Panc1 (cell line): Measurements from ENCODE around the gene KRTAP15-1. TPM values are rescaled to one million over a fixed set of nuclear protein-coding genes. Genes with fewer than 3 reads are reported as not detected.

Experiments
- ATAC-seq: fragments of 200-7000 bp; cut with Tn5 transposase; 2 replicates; pipeline ENCODE4 v1.9.1; 2020; ENCODE audit warnings: mild to moderate bottlenecking, moderate library complexity
- BruUV-seq: library from RNA; stranded (reverse); fragments of 400-500 nt; replicated peaks from 2 replicates; lab custom pipeline; 2021; lab: Mats Ljungman, UMichigan
- CTCF ChIA-PET: fragments of 300-600 bp; sonication (Branson Sonifier 250); formaldehyde crosslinking; loops from one replicate; lab custom pipeline; 2022; ENCODE audit warnings: antibody characterized with exemption; lab: Charles Lee
- POLR2A ChIA-PET: fragments of 300-600 bp; sonication (Branson Sonifier 250); formaldehyde crosslinking; loops from one replicate; lab custom pipeline; 2022; ENCODE audit warnings: antibody characterized with exemption; lab: Charles Lee
- DNase-seq: peaks from one replicate; pipeline ENCODE4 v3.0.0-alpha.2; 2010; ENCODE audit warnings: low read depth, low spot score
- H3K27ac ChIP-seq: 2 replicates; pipeline ENCODE4 v1.5.1; 2011; ENCODE audit warnings: mild to moderate bottlenecking, low read length, inconsistent platforms
- H3K27me3 ChIP-seq: fragments of 200-500 bp; sonication (Bioruptor generic); 2 replicates; pipeline ENCODE4 v1.6.0; 2014; ENCODE audit warnings: low read length, inconsistent platforms; ENCODE audit not compliant: control insufficient read depth, insufficient read depth
- H3K36me3 ChIP-seq: fragments of 200-500 bp; sonication (Bioruptor generic); 2 replicates; pipeline ENCODE4 v1.5.1; 2014; ENCODE audit warnings: inconsistent platforms, mild to moderate bottlenecking, low read length, moderate library complexity; ENCODE audit not compliant: control insufficient read depth, insufficient read depth
- H3K4me1 ChIP-seq: 2 replicates; pipeline ENCODE4 v1.5.1; 2011; ENCODE audit warnings: inconsistent platforms, mild to moderate bottlenecking, low read length, moderate library complexity; ENCODE audit not compliant: control insufficient read depth, insufficient read depth
- H3K4me3 ChIP-seq, 2 experiments: 2 replicates each; pipeline ENCODE4 v1.5.1; 2011 to 2012; ENCODE audit warnings: low read depth in 2 of 2, low read length in 2 of 2, mild to moderate bottlenecking in 2 of 2, inconsistent platforms in 1 of 2, moderate library complexity in 1 of 2
- H3K9me3 ChIP-seq: fragments of 200-500 bp; sonication (Bioruptor generic); 2 replicates; pipeline ENCODE4 v1.5.1; 2014; ENCODE audit warnings: low read depth, mild to moderate bottlenecking, inconsistent platforms, low read length, moderate library complexity; ENCODE audit not compliant: control insufficient read depth, insufficient read depth
- POLR2AphosphoS5 ChIP-seq: IDR thresholded peaks from 2 replicates; pipeline ENCODE4 v1.6.1; 2012; ENCODE audit warnings: mild to moderate bottlenecking, low read depth, low read length, moderate library complexity
- SIN3A ChIP-seq: IDR thresholded peaks from 2 replicates; pipeline ENCODE4 v1.6.1; 2012; ENCODE audit warnings: low read depth, mild to moderate bottlenecking, low read length, moderate library complexity, borderline replicate concordance; ENCODE audit not compliant: insufficient read depth
- TCF7L2 ChIP-seq: IDR thresholded peaks from 2 replicates; pipeline ENCODE4 v1.6.1; 2011; ENCODE audit warnings: mild to moderate bottlenecking, low read depth, low read length, inconsistent platforms
- in situ Hi-C: cut with HindIII; loops from 2 replicates; pipeline ENCODE4 v1.10.0; 2016; ENCODE audit warnings: low sequenced_read_pairs, low pct_unique_long_range_greater_than_20kb
- intact Hi-C: fragments of 100-400 bp; cut with micrococcal nuclease; formaldehyde crosslinking; loops from one replicate; pipeline ENCODE4 v1.10.0; 2022; ENCODE audit not compliant: unreplicated experiment
- total RNA-seq: library from RNA; stranded (reverse); gene quantifications from one replicate; pipeline ENCODE4 v1.2.1, GENCODE V29; 2021; ENCODE audit not compliant: unreplicated experiment
- TF ChIP-seq, protein P1 (sequence below): fragments of 450-650 bp; IDR thresholded peaks from 2 replicates; pipeline ENCODE4 v1.5.1; 2017; ENCODE audit warnings: mild to moderate bottlenecking
- TF ChIP-seq, protein P2 (sequence below), 2 experiments: IDR thresholded peaks; 2 replicates each; pipeline ENCODE4 v1.6.1; 2011 to 2012; ENCODE audit warnings: low read depth in 2 of 2, control low read depth in 1 of 2, low read length in 1 of 2, mild to moderate bottlenecking in 1 of 2, moderate library complexity in 1 of 2; ENCODE audit not compliant: insufficient read depth in 1 of 2

The KRTAP15-1 gene
- total RNA-seq, 1 experiment from 2014 or later, result not detected

DNA sequence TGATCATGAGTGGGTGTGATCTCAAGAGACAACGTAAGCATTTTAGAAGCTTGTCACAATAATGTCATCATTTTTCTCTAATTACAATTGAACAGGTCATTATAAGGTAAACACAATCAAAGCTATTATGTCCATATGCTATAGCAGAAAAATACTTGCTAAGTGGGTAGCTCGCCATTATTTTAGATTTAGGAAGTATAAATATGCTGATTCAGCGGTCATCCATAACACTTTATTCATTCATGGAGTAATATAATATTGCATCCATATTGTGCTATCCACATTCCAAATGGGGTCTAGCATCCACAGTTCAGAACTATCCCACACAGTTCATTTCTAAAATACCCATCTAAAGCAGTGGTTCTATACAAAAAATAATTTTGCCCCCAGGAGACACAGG, 8.4 kb downstream of the KRTAP15-1 start:
- no peaks in the 10 kb centered on the region for H3K4me1 ChIP-seq
- no peak overlapping the region for H3K27ac ChIP-seq
- ChIA-PET CTCF (no interaction called here), POLR2A (no interaction called here)
- no peaks in the 10 kb centered on the region for H3K27me3 ChIP-seq
- no peak overlapping the region for H3K4me3 ChIP-seq
- intact Hi-C loops (no loop called here), in situ Hi-C loops (no loop called here)
- ATAC-seq, result no peak
- H3K9me3 ChIP-seq, result no peaks in the 10 kb centered on the region
- H3K36me3 ChIP-seq, result no peaks in the 10 kb centered on the region
- TF ChIP-seq, protein P1, sequence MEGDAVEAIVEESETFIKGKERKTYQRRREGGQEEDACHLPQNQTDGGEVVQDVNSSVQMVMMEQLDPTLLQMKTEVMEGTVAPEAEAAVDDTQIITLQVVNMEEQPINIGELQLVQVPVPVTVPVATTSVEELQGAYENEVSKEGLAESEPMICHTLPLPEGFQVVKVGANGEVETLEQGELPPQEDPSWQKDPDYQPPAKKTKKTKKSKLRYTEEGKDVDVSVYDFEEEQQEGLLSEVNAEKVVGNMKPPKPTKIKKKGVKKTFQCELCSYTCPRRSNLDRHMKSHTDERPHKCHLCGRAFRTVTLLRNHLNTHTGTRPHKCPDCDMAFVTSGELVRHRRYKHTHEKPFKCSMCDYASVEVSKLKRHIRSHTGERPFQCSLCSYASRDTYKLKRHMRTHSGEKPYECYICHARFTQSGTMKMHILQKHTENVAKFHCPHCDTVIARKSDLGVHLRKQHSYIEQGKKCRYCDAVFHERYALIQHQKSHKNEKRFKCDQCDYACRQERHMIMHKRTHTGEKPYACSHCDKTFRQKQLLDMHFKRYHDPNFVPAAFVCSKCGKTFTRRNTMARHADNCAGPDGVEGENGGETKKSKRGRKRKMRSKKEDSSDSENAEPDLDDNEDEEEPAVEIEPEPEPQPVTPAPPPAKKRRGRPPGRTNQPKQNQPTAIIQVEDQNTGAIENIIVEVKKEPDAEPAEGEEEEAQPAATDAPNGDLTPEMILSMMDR, result no peak
- TF ChIP-seq TCF7L2, result no peak
- TF ChIP-seq POLR2AphosphoS5, result no peak
- TF ChIP-seq SIN3A, result no peak
- TF ChIP-seq, protein P2, sequence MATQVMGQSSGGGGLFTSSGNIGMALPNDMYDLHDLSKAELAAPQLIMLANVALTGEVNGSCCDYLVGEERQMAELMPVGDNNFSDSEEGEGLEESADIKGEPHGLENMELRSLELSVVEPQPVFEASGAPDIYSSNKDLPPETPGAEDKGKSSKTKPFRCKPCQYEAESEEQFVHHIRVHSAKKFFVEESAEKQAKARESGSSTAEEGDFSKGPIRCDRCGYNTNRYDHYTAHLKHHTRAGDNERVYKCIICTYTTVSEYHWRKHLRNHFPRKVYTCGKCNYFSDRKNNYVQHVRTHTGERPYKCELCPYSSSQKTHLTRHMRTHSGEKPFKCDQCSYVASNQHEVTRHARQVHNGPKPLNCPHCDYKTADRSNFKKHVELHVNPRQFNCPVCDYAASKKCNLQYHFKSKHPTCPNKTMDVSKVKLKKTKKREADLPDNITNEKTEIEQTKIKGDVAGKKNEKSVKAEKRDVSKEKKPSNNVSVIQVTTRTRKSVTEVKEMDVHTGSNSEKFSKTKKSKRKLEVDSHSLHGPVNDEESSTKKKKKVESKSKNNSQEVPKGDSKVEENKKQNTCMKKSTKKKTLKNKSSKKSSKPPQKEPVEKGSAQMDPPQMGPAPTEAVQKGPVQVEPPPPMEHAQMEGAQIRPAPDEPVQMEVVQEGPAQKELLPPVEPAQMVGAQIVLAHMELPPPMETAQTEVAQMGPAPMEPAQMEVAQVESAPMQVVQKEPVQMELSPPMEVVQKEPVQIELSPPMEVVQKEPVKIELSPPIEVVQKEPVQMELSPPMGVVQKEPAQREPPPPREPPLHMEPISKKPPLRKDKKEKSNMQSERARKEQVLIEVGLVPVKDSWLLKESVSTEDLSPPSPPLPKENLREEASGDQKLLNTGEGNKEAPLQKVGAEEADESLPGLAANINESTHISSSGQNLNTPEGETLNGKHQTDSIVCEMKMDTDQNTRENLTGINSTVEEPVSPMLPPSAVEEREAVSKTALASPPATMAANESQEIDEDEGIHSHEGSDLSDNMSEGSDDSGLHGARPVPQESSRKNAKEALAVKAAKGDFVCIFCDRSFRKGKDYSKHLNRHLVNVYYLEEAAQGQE (IDR thresholded peaks at IDR 0.05; ENCODE audit: insufficient read depth in 1 of 2, low read depth in 2 of 2, low read length in 1 of 2), result no peak
- no peak for DNase-seq
- no TSS peak for BruUV-seq

DNA sequence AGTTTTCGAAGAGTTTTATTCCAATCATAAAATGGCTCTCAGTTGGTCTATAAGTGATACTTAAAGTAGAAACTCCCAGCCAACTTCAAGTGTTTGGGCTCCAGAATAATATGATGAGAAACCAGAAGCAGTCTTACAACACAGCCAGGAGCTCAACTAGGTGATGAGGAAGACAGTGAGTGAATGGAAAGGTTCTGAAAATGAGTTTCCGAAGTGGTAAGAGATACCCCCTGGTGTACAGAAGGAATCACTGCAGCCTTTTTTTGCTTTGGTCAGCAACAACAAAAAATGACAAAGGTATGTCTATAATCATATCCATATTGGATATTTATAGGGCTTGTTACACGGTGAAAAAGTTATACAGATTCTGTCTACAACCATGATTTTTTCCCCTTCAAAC, 23.6 kb downstream of the KRTAP15-1 start:
- Histone ChIP-seq H3K27me3 (no peaks in the 10 kb centered on the region), H3K36me3 (no peaks in the 10 kb centered on the region), H3K4me3 (no peak overlapping the region), H3K9me3 (no peaks in the 10 kb centered on the region), H3K27ac (no peak overlapping the region), H3K4me1 (no peaks in the 10 kb centered on the region)
- ATAC-seq (no peak), DNase-seq (peak; percentile 4)
- intact Hi-C loops, result no loop called here
- POLR2A ChIA-PET, result no interaction called here
- CTCF ChIA-PET, result interaction anchor here (0.5 kb wide), 1 partner anchor 122 kb away, joined by 3 read pairs; no protein-coding TSS in a partner anchor
- TF ChIP-seq, protein P1, result peak; percentile 52
- TF ChIP-seq POLR2AphosphoS5, result no peak
- TF ChIP-seq, protein P2 (IDR thresholded peaks at IDR 0.05; ENCODE audit: insufficient read depth in 1 of 2, low read depth in 2 of 2, low read length in 1 of 2), result no peak
- BruUV-seq, result no TSS peak
- in situ Hi-C loops, result no loop called here
